ENCODE results near the gene RPS5. TPM values are rescaled to one million over a fixed set of nuclear protein-coding genes. Genes with fewer than 3 reads are reported as not detected.
"Not testable (repeated sequence)": the region's sequence is repeated elsewhere in the genome, so short reads cannot be mapped to it uniquely, and the experiment has no call there.

Gene RPS5
- total RNA-seq, 1 donor from 2014 or later, result 1,974 TPM

- Histone ChIP-seq H3K36me3 (peaks cover 12 to 78% of the 10 kb centered on the region in 2 donors), H3K4me3 (peak overlapping the region in 1 of 2 donors; percentile 12), H3K27me3 (no peaks in the 10 kb centered on the region), H3K4me1 (peaks cover 2% of the 10 kb centered on the region), H3K9me3 (peaks cover 96% of the 10 kb centered on the region), H3K27ac (no peak overlapping the region)
- DNase-seq (ENCODE audit: extremely low spot score in 2 of 2), result no peak
- intact Hi-C loops (cut with DNase I), result no loop called here
- TF ChIP-seq, protein P1, sequence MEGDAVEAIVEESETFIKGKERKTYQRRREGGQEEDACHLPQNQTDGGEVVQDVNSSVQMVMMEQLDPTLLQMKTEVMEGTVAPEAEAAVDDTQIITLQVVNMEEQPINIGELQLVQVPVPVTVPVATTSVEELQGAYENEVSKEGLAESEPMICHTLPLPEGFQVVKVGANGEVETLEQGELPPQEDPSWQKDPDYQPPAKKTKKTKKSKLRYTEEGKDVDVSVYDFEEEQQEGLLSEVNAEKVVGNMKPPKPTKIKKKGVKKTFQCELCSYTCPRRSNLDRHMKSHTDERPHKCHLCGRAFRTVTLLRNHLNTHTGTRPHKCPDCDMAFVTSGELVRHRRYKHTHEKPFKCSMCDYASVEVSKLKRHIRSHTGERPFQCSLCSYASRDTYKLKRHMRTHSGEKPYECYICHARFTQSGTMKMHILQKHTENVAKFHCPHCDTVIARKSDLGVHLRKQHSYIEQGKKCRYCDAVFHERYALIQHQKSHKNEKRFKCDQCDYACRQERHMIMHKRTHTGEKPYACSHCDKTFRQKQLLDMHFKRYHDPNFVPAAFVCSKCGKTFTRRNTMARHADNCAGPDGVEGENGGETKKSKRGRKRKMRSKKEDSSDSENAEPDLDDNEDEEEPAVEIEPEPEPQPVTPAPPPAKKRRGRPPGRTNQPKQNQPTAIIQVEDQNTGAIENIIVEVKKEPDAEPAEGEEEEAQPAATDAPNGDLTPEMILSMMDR (IDR thresholded peaks at IDR 0.05), result no peak
- no peak for TF ChIP-seq POLR2AphosphoS5 (IDR thresholded peaks at IDR 0.05; ENCODE audit: insufficient read depth in 1 of 2, low read depth in 1 of 2)
- TF ChIP-seq POLR2A (IDR thresholded peaks at IDR 0.05), result no peak
Measured at GRCh38 chr19:58434217-58434616, 47.1 kb downstream of the RPS5 start.

GRCh38 chr19:58439576-58440554, 52.8 kb downstream of the RPS5 start, which contains the start of gene ZNF132:
ZNF132 (minus strand) TSS chr19:58440153; CDS start chr19:58439821, 332 bp downstream.
- H3K4me1 ChIP-seq, result peaks cover 18% of the 10 kb centered on the region
- peak in 1 of 2 donors; percentile 100 for DNase-seq (ENCODE audit: extremely low spot score in 2 of 2)
- H3K27ac ChIP-seq, result peak within 1 kb of the TSS; percentile 67
- TF ChIP-seq POLR2A (IDR thresholded peaks at IDR 0.05), result peak in 1 of 2 donors; percentile 17
- TF ChIP-seq POLR2AphosphoS5 (IDR thresholded peaks at IDR 0.05; ENCODE audit: insufficient read depth in 1 of 2, low read depth in 1 of 2), result peak; percentile 85 to 97
- TF ChIP-seq, protein P1 (IDR thresholded peaks at IDR 0.05), result no peak
- H3K4me3 ChIP-seq, result peak within 1 kb of the TSS; percentile 68 to 70
- intact Hi-C loops (cut with DNase I), result no loop called here
- H3K36me3 ChIP-seq, result peaks cover 4 to 34% of the 10 kb centered on the region in 2 donors
- H3K9me3 ChIP-seq, result peaks cover 44% of the 10 kb centered on the region
- no peaks in the 10 kb centered on the region for H3K27me3 ChIP-seq

GRCh38 chr19:58440556-58440955, 53.5 kb downstream of the RPS5 start:
- no peak for TF ChIP-seq POLR2A (IDR thresholded peaks at IDR 0.05)
- Histone ChIP-seq H3K36me3 (peaks cover 0 to 27% of the 10 kb centered on the region in 2 donors), H3K4me1 (peaks cover 18% of the 10 kb centered on the region), H3K27ac (peak overlapping the region; percentile 64), H3K9me3 (peaks cover 38% of the 10 kb centered on the region), H3K27me3 (no peaks in the 10 kb centered on the region), H3K4me3 (peak overlapping the region; percentile 68 to 70)
- DNase-seq (ENCODE audit: extremely low spot score in 2 of 2), result no peak
- intact Hi-C loops (cut with DNase I), result no loop called here

DNA sequence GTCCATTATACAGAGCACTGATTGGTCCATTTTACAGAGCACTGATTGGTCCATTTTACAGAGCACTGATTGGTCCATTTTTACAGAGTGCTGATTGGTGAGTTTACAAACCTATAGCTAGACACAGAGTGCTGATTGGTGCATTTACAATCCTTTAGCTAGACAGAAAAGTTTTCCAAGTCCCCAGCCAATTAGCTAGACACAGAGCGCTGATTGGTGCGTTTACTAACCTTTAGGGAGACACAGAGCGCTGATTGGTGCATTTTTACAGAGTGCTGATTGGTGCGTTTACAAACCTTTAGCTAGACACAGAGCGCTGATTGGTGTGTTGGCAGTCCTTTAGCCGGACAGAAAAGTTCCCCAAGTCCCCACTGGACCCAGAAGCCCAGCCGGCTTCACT, 55.9 kb downstream of the RPS5 start:
- DNase-seq (ENCODE audit: extremely low spot score in 2 of 2); H3K36me3 ChIP-seq; H3K27me3 ChIP-seq; intact Hi-C loops (cut with DNase I); H3K4me3 ChIP-seq; H3K27ac ChIP-seq: not testable (repeated sequence)
- H3K9me3 ChIP-seq, result peaks cover 15% of the 10 kb centered on the region
- peaks cover 18% of the 10 kb centered on the region for H3K4me1 ChIP-seq

Small RNA genes within 50 kb of the gene (microRNA-seq; reads per million reads assigned to microRNA genes)
- gene MIR4754 (ENCODE audit: borderline number of aligned reads, borderline replicate concordance), result not detected

Small RNA genes within 50 kb of the gene (small RNA-seq; reads per million reads assigned to genes)
- gene MIR4754 (not detected), gene RNA5SP473 (not detected)

Other genes with a start within 250 kb of the RPS5 start
- gene ZNF329, start 236.5 kb upstream of the RPS5 start, total RNA-seq, result 9.6 TPM
- 19.6 TPM for gene ZNF274, start 204.2 kb upstream of the RPS5 start, total RNA-seq
- 20.1 TPM for gene ZNF544, start 158.4 kb upstream of the RPS5 start, total RNA-seq
- 6.4 TPM for gene ZNF8, start 108.3 kb upstream of the RPS5 start, total RNA-seq
- gene ERVK3-1, start 81.9 kb upstream of the RPS5 start, total RNA-seq, result 45.9 TPM
- 3.9 TPM for gene ZSCAN22, start 60.3 kb upstream of the RPS5 start, total RNA-seq
- gene A1BG, start 33.8 kb upstream of the RPS5 start, total RNA-seq, result 48.9 TPM
- 3.4 TPM for gene ZNF497, start 24.5 kb upstream of the RPS5 start, total RNA-seq
- 1.2 TPM for gene ZNF837, start 6.2 kb upstream of the RPS5 start, total RNA-seq
- gene RNF225, start 8.4 kb downstream of the RPS5 start, total RNA-seq, result 0.98 TPM
- 16.7 TPM for gene ZNF584, start 21.4 kb downstream of the RPS5 start, total RNA-seq
- 5.2 TPM for gene ZNF132, start 52.9 kb downstream of the RPS5 start, total RNA-seq
- gene ZNF324B, start 64.4 kb downstream of the RPS5 start, total RNA-seq, result 4.2 TPM
- 17.2 TPM for gene ZNF324, start 79.8 kb downstream of the RPS5 start, total RNA-seq
- gene ZNF446, start 89.1 kb downstream of the RPS5 start, total RNA-seq, result 10.6 TPM
- gene SLC27A5, start 124.7 kb downstream of the RPS5 start, total RNA-seq, result 35.8 TPM
- 14.0 TPM for gene ZBTB45, start 132.5 kb downstream of the RPS5 start, total RNA-seq
- gene TRIM28, start 156.8 kb downstream of the RPS5 start, total RNA-seq, result 274 TPM
- gene CHMP2A, start 167.8 kb downstream of the RPS5 start, total RNA-seq, result 76.4 TPM
- gene UBE2M, start 171.3 kb downstream of the RPS5 start, total RNA-seq, result 33.6 TPM
- gene MZF1, start 186.1 kb downstream of the RPS5 start, total RNA-seq, result 32.2 TPM